Mucosa of stomach (tissue), 1 donor: ENCODE data around the gene TOR4A.
A peak's percentile ranks its signal among the peaks of the same experiment; 100 is the strongest.

Experiments used
- H3K27me3 ChIP-seq: one replicate; pipeline ENCODE4 v1.7.0; 2013; ENCODE audit warnings: mild to moderate bottlenecking, low read length; ENCODE audit not compliant: control insufficient read depth, insufficient read depth
- H3K36me3 ChIP-seq: one replicate; pipeline ENCODE4 v1.7.0; 2013; ENCODE audit warnings: low read length; ENCODE audit not compliant: control insufficient read depth, insufficient read depth
- H3K4me1 ChIP-seq: one replicate; pipeline ENCODE4 v1.7.0; 2013; ENCODE audit warnings: mild to moderate bottlenecking, low read length; ENCODE audit not compliant: control insufficient read depth, insufficient read depth
- H3K4me3 ChIP-seq: one replicate; pipeline ENCODE4 v1.7.0; 2013; ENCODE audit warnings: low read length
- H3K9ac ChIP-seq: one replicate; pipeline ENCODE4 v1.7.0; 2013; ENCODE audit warnings: mild to moderate bottlenecking, low read length, moderate library complexity
- H3K9me3 ChIP-seq: one replicate; pipeline ENCODE4 v1.7.0; 2013; ENCODE audit warnings: mild to moderate bottlenecking, low read length, moderate library complexity; ENCODE audit not compliant: control insufficient read depth
- donor health status: Pancreatic carcinoma.

TOR4A gene

GRCh38 chr9:137298401-137299202, 21.1 kb downstream of the TOR4A start:
- H3K4me1 ChIP-seq, result peaks cover 72% of the 10 kb centered on the region
- peaks cover 49% of the 10 kb centered on the region for H3K27me3 ChIP-seq
- peak overlapping the region; percentile 61 for H3K9ac ChIP-seq

GRCh38 chr9:137299203-137299565, 21.7 kb downstream of the TOR4A start:
- Histone ChIP-seq H3K9ac (peak overlapping the region; percentile 61), H3K4me3 (peak overlapping the region; percentile 36), H3K36me3 (no peaks in the 10 kb centered on the region), H3K4me1 (peaks cover 68% of the 10 kb centered on the region), H3K27me3 (peaks cover 50% of the 10 kb centered on the region), H3K9me3 (peaks cover 5% of the 10 kb centered on the region)

More at GRCh38 chr9:137298401-137299202, 21.1 kb downstream of the TOR4A start:
- Histone ChIP-seq H3K9me3 (peaks cover 5% of the 10 kb centered on the region), H3K4me3 (peak overlapping the region; percentile 36), H3K36me3 (no peaks in the 10 kb centered on the region)

- peaks cover 44% of the 10 kb centered on the region for H3K27me3 ChIP-seq
- peak overlapping the region; percentile 59 for H3K9ac ChIP-seq
- H3K4me1 ChIP-seq, result peaks cover 66% of the 10 kb centered on the region
- H3K4me3 ChIP-seq, result no peak overlapping the region
- H3K36me3 ChIP-seq, result no peaks in the 10 kb centered on the region
- no peaks in the 10 kb centered on the region for H3K9me3 ChIP-seq
Measured at GRCh38 chr9:137299938-137300337, 22.4 kb downstream of the TOR4A start.

- Histone ChIP-seq H3K36me3 (no peaks in the 10 kb centered on the region), H3K9ac (peak overlapping the region; percentile 59), H3K27me3 (peaks cover 41% of the 10 kb centered on the region), H3K9me3 (no peaks in the 10 kb centered on the region), H3K4me1 (peaks cover 70% of the 10 kb centered on the region), H3K4me3 (no peak overlapping the region)
Measured at GRCh38 chr9:137300567-137301080, 23.1 kb downstream of the TOR4A start.

- Histone ChIP-seq H3K4me1 (peaks cover 72% of the 10 kb centered on the region), H3K27me3 (peaks cover 43% of the 10 kb centered on the region), H3K36me3 (no peaks in the 10 kb centered on the region), H3K4me3 (no peak overlapping the region), H3K9me3 (no peaks in the 10 kb centered on the region), H3K9ac (peak overlapping the region; percentile 59)
Measured at GRCh38 chr9:137301081-137301947, 23.8 kb downstream of the TOR4A start.

- no peaks in the 10 kb centered on the region for H3K9me3 ChIP-seq
- H3K27me3 ChIP-seq, result peaks cover 44% of the 10 kb centered on the region
- H3K4me1 ChIP-seq, result peaks cover 72% of the 10 kb centered on the region
- H3K36me3 ChIP-seq, result no peaks in the 10 kb centered on the region
- H3K9ac ChIP-seq, result peak within 1 kb of the TSS; percentile 59
- no peak within 1 kb of the TSS for H3K4me3 ChIP-seq
Measured at GRCh38 chr9:137302118-137302448, 24.6 kb downstream of the TOR4A start, which contains the start of gene NRARP. TSS of gene NRARP (minus strand) at chr9:137302271. CDS start at chr9:137301928, 343 bp downstream.

- Histone ChIP-seq H3K9me3 (no peaks in the 10 kb centered on the region), H3K9ac (peak overlapping the region; percentile 53), H3K27me3 (peaks cover 49% of the 10 kb centered on the region), H3K4me1 (peaks cover 72% of the 10 kb centered on the region), H3K36me3 (no peaks in the 10 kb centered on the region), H3K4me3 (no peak overlapping the region)
Measured at GRCh38 chr9:137302449-137303150, 25.1 kb downstream of the TOR4A start.

GRCh38 chr9:137303151-137303892, 25.8 kb downstream of the TOR4A start:
- H3K9me3 ChIP-seq, result no peaks in the 10 kb centered on the region
- H3K36me3 ChIP-seq, result no peaks in the 10 kb centered on the region
- H3K27me3 ChIP-seq, result peaks cover 49% of the 10 kb centered on the region
- H3K9ac ChIP-seq, result peak overlapping the region; percentile 53
- H3K4me1 ChIP-seq, result peaks cover 67% of the 10 kb centered on the region
- no peak overlapping the region for H3K4me3 ChIP-seq

GRCh38 chr9:137303893-137304382, 26.4 kb downstream of the TOR4A start:
- no peaks in the 10 kb centered on the region for H3K36me3 ChIP-seq
- H3K9ac ChIP-seq, result no peak overlapping the region
- H3K9me3 ChIP-seq, result no peaks in the 10 kb centered on the region
- H3K4me1 ChIP-seq, result peaks cover 61% of the 10 kb centered on the region
- H3K4me3 ChIP-seq, result no peak overlapping the region
- H3K27me3 ChIP-seq, result peaks cover 45% of the 10 kb centered on the region

GRCh38 chr9:137304383-137305059, 27.0 kb downstream of the TOR4A start:
- H3K4me1 ChIP-seq, result peaks cover 56% of the 10 kb centered on the region
- peaks cover 42% of the 10 kb centered on the region for H3K27me3 ChIP-seq

More at GRCh38 chr9:137304383-137305059, 27.0 kb downstream of the TOR4A start:
- Histone ChIP-seq H3K9me3 (no peaks in the 10 kb centered on the region), H3K9ac (peak overlapping the region; percentile 40), H3K4me3 (no peak overlapping the region), H3K36me3 (no peaks in the 10 kb centered on the region)
